Neural cell (in vitro differentiated cells): ENCODE data around the gene HS6ST2. TPM values are rescaled to one million over a fixed set of nuclear protein-coding genes. Genes with fewer than 3 reads are reported as not detected.

Experiments
- H2AFZ ChIP-seq: fragments of 200-600, 300-800 bp; sonication (generic), shearing (Covaris generic); 2 replicates; pipeline ENCODE4 v1.6.0; 2014; ENCODE audit warnings: low read depth, mild to moderate bottlenecking, antibody characterized with exemption, low read length, moderate library complexity
- H3F3A ChIP-seq: fragments of 200-600 bp; shearing (Covaris generic); 2 replicates; pipeline ENCODE4 v1.6.1; 2016; ENCODE audit warnings: mild to moderate bottlenecking, moderate library complexity, mixed read lengths, antibody characterized with exemption, low read length; ENCODE audit not compliant: insufficient read depth, poor library complexity, severe bottlenecking
- H3K27ac ChIP-seq: fragments of 200-600, 300-800 bp; sonication (generic), shearing (Covaris generic); 2 replicates; pipeline ENCODE4 v1.5.1; 2014; ENCODE audit warnings: mild to moderate bottlenecking, low read length, moderate library complexity
- H3K27me3 ChIP-seq: fragments of 300-800, 200-600 bp; sonication (generic), shearing (Covaris generic); 2 replicates; pipeline ENCODE4 v1.6.0; 2014; ENCODE audit warnings: mild to moderate bottlenecking, low read depth, low read length, moderate library complexity; ENCODE audit not compliant: insufficient read depth
- H3K36me3 ChIP-seq: fragments of 300-800, 200-600 bp; sonication (generic), shearing (Covaris generic); 2 replicates; pipeline ENCODE4 v1.5.1; 2014; ENCODE audit warnings: mild to moderate bottlenecking, antibody characterized with exemption, low read length, moderate library complexity; ENCODE audit not compliant: insufficient read depth
- H3K4me2 ChIP-seq: fragments of 300-800, 200-600 bp; sonication (generic), shearing (Covaris generic); 2 replicates; pipeline ENCODE4 v1.6.0; 2014; ENCODE audit warnings: mild to moderate bottlenecking, low read length
- H3K4me3 ChIP-seq: fragments of 300-800, 200-600 bp; sonication (generic), shearing (Covaris generic); 2 replicates; pipeline ENCODE4 v1.5.1; 2014; ENCODE audit warnings: mild to moderate bottlenecking, low read length, moderate library complexity
- H3K79me2 ChIP-seq: fragments of 200-600 bp; shearing (Covaris generic); replicated peaks from 2 replicates; pipeline ENCODE4 v1.6.0; 2014; ENCODE audit warnings: mild to moderate bottlenecking, low read length, moderate library complexity; ENCODE audit not compliant: insufficient read depth
- H3K9ac ChIP-seq: fragments of 300-800, 200-600 bp; sonication (generic), shearing (Covaris generic); 2 replicates; pipeline ENCODE4 v1.6.1; 2016; ENCODE audit warnings: mild to moderate bottlenecking, low read length, mixed read lengths
- H3K9me2 ChIP-seq: fragments of 200-600 bp; shearing (Covaris generic); 2 replicates; pipeline ENCODE4 v1.6.1; 2016; ENCODE audit warnings: mild to moderate bottlenecking, low read length, mixed read lengths; ENCODE audit not compliant: insufficient read depth
- H3K9me3 ChIP-seq: fragments of 200-600, 300-800 bp; sonication (generic), shearing (Covaris generic); 2 replicates; pipeline ENCODE4 v1.6.1; 2016; ENCODE audit warnings: mild to moderate bottlenecking, mixed run types, low read length, moderate library complexity, mixed read lengths
- H4K20me1 ChIP-seq: fragments of 200-600 bp; shearing (Covaris generic); 2 replicates; pipeline ENCODE4 v1.6.1; 2016; ENCODE audit warnings: mild to moderate bottlenecking, mixed run types; ENCODE audit not compliant: insufficient read depth
- CTCF ChIP-seq: fragments of 450-650 bp; IDR thresholded peaks from 2 replicates; pipeline ENCODE4 v1.5.1; 2014; ENCODE audit warnings: antibody characterized with exemption, mild to moderate bottlenecking, moderate library complexity; ENCODE audit not compliant: poor library complexity, severe bottlenecking
- EP300 ChIP-seq: fragments of 450-650 bp; conservative IDR thresholded peaks from 2 replicates; pipeline ENCODE4 v1.6.1; 2014; ENCODE audit warnings: antibody characterized with exemption, mild to moderate bottlenecking, moderate library complexity; ENCODE audit not compliant: poor library complexity, severe bottlenecking
- EZH2 ChIP-seq: fragments of 200-600, 300-800 bp; shearing (Covaris generic), sonication (generic); IDR thresholded peaks from 2 replicates; pipeline ENCODE4 v1.6.1; 2014; ENCODE audit warnings: antibody characterized with exemption, low read length, borderline replicate concordance, mild to moderate bottlenecking; ENCODE audit not compliant: insufficient read depth, poor library complexity, severe bottlenecking
- MXI1 ChIP-seq: fragments of 450-650 bp; conservative IDR thresholded peaks from 2 replicates; pipeline ENCODE4 v1.6.1; 2014; ENCODE audit warnings: antibody characterized with exemption, mild to moderate bottlenecking; ENCODE audit not compliant: poor library complexity, severe bottlenecking
- POLR2AphosphoS5 ChIP-seq: IDR thresholded peaks from 2 replicates; pipeline ENCODE4 v1.6.1; 2012
- RAD21 ChIP-seq: fragments of 450-650 bp; conservative IDR thresholded peaks from 2 replicates; pipeline ENCODE4 v1.6.1; 2014; ENCODE audit warnings: antibody characterized with exemption, mild to moderate bottlenecking, moderate library complexity
- REST ChIP-seq: IDR thresholded peaks from 2 replicates; pipeline ENCODE4 v1.6.1; 2012; ENCODE audit warnings: borderline replicate concordance
- SMC3 ChIP-seq: fragments of 450-650 bp; conservative IDR thresholded peaks from 2 replicates; pipeline ENCODE4 v1.6.1; 2014; ENCODE audit warnings: antibody characterized with exemption, mild to moderate bottlenecking, moderate library complexity; ENCODE audit not compliant: poor library complexity
- polyA plus RNA-seq: library from polyadenylated mRNA; depleted of rRNA; stranded (reverse); fragments of >200 nt; gene quantifications from 2 replicates; pipeline ENCODE4 v1.2.3, GENCODE V29; 2014

The HS6ST2 gene
- polyA plus RNA-seq, 1 donor from 2014 or later = 43.0 TPM

- H3F3A ChIP-seq = no peaks in the 10 kb centered on the region
- no peak overlapping the region for H3K4me2 ChIP-seq
- H3K27me3 ChIP-seq = no peaks in the 10 kb centered on the region
Measured at GRCh38 chrX:132636080-132636479, 322.3 kb downstream of the HS6ST2 start.

DNA sequence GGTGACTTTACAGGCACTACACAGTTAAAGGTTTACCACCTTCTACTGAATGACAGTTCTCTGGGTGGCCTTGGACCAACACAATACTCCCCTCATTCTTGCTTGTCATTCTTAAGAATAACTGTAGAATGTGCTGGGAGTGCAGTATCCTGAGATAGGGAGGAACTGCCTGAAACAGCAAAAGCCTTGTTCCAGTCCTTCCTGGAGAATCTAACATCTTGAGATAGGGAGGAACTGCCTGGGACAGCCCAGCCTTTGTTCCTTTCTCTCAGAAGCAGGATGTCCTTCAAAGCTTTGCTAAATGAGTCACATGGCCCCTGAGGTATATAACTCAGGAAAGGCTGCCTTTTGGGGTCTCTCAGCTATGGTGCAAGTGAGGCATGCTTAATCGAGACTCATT lies 323.9 kb downstream of the HS6ST2 start:
- Histone ChIP-seq H3K9ac (no peak overlapping the region), H3K9me3 (no peaks in the 10 kb centered on the region), H3K9me2 (no peaks in the 10 kb centered on the region)

More at GRCh38 chrX:132636080-132636479, 322.3 kb downstream of the HS6ST2 start:
- H3K9ac ChIP-seq = no peak overlapping the region
- no peaks in the 10 kb centered on the region for H3K9me3 ChIP-seq
- H3K9me2 ChIP-seq = no peaks in the 10 kb centered on the region
- peak; percentile 69 for TF ChIP-seq CTCF
- no peak for TF ChIP-seq MXI1
- no peak for TF ChIP-seq POLR2AphosphoS5
- no peak for TF ChIP-seq EZH2
- peak; percentile 77 for TF ChIP-seq SMC3
- peak; percentile 78 for TF ChIP-seq RAD21
- H3K4me3 ChIP-seq = no peak overlapping the region
- H3K36me3 ChIP-seq = no peaks in the 10 kb centered on the region
- H3K27ac ChIP-seq = no peak overlapping the region
- no peak overlapping the region for H2AFZ ChIP-seq
- no peaks in the 10 kb centered on the region for H4K20me1 ChIP-seq
- H3K79me2 ChIP-seq = no peaks in the 10 kb centered on the region

More for the DNA sequence above, 323.9 kb downstream of the HS6ST2 start:
- Histone ChIP-seq H3K27me3 (no peaks in the 10 kb centered on the region), H3K4me2 (no peak overlapping the region), H4K20me1 (no peaks in the 10 kb centered on the region), H3F3A (no peaks in the 10 kb centered on the region), H2AFZ (no peak overlapping the region), H3K27ac (no peak overlapping the region), H3K79me2 (no peaks in the 10 kb centered on the region), H3K36me3 (no peaks in the 10 kb centered on the region), H3K4me3 (no peak overlapping the region)
- no peak for TF ChIP-seq EZH2
- no peak for TF ChIP-seq RAD21
- no peak for TF ChIP-seq REST
- TF ChIP-seq EP300 = no peak
- no peak for TF ChIP-seq MXI1
